ENCODE data around the gene HNF4A.

Gene HNF4A

GRCh38 chr20:44384423-44385027 is 29.0 kb downstream of the HNF4A start:
- Mint-ChIP-seq H3K27me3 (peaks cover 52% of the 10 kb centered on the region), H3K4me1 (peaks cover 9% of the 10 kb centered on the region), H3K9me3 (no peaks in the 10 kb centered on the region)

GRCh38 chr20:44388466-44389023 is 33.0 kb downstream of the HNF4A start:
- no peaks in the 10 kb centered on the region for H3K36me3 Mint-ChIP-seq (ENCODE audit: insufficient read depth)

More at GRCh38 chr20:44384423-44385027, 29.0 kb downstream of the HNF4A start:
- DNase-seq (ENCODE audit: low spot score in 2 of 2) (peak; percentile 60 to 80), ATAC-seq (replicated peaks; ENCODE audit: extremely low read depth, poor library complexity, severe bottlenecking) (peak; percentile 82)
- Mint-ChIP-seq H3K4me3 (no peak overlapping the region), H3K36me3 (ENCODE audit: insufficient read depth) (no peaks in the 10 kb centered on the region), H3K27ac (ENCODE audit: low read depth) (no peak overlapping the region)

GRCh38 chr20:44389871-44390270 is 34.4 kb downstream of the HNF4A start:
- no peak for DNase-seq (ENCODE audit: low spot score in 2 of 2)
- H3K27me3 Mint-ChIP-seq, result peaks cover 36% of the 10 kb centered on the region
- peaks cover 9% of the 10 kb centered on the region for H3K4me1 Mint-ChIP-seq
- no peaks in the 10 kb centered on the region for H3K36me3 Mint-ChIP-seq (ENCODE audit: insufficient read depth)
- no peak overlapping the region for H3K27ac Mint-ChIP-seq (ENCODE audit: low read depth)
- no peak for ATAC-seq (replicated peaks; ENCODE audit: extremely low read depth, poor library complexity, severe bottlenecking)
- no peaks in the 10 kb centered on the region for H3K9me3 Mint-ChIP-seq
- H3K4me3 Mint-ChIP-seq, result no peak overlapping the region

More at GRCh38 chr20:44388466-44389023, 33.0 kb downstream of the HNF4A start:
- Mint-ChIP-seq H3K27ac (ENCODE audit: low read depth) (no peak overlapping the region), H3K4me3 (no peak overlapping the region), H3K9me3 (no peaks in the 10 kb centered on the region), H3K4me1 (peaks cover 9% of the 10 kb centered on the region), H3K27me3 (peaks cover 37% of the 10 kb centered on the region)
- DNase-seq (ENCODE audit: low spot score in 2 of 2) (peak; percentile 33 to 43), ATAC-seq (replicated peaks; ENCODE audit: extremely low read depth, poor library complexity, severe bottlenecking) (peak; percentile 66)

DNA sequence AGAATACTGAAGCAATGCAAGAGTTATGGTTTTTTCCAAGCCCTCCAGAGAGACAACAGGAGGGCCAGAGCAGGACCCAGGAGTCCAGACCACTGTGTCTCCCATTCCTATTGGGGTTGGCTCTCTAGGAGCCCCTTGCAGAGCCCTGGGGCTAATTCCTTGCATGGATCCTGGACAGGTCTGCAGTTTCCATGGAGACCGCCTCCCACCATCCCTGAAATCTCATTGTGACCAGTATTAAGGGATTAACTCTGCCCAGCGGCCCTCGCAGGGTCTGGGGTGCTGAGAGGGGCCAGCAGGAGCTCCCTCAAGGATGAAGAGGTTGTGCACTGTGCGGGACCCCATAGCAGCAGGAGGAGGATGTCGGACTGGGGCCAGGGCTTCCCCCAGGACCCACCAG is 34.8 kb downstream of the HNF4A start:
- H3K4me1 Mint-ChIP-seq, result peaks cover 9% of the 10 kb centered on the region
- no peaks in the 10 kb centered on the region for H3K36me3 Mint-ChIP-seq (ENCODE audit: insufficient read depth)
- peaks cover 36% of the 10 kb centered on the region for H3K27me3 Mint-ChIP-seq
- H3K4me3 Mint-ChIP-seq, result no peak overlapping the region
- no peak for ATAC-seq (replicated peaks; ENCODE audit: extremely low read depth, poor library complexity, severe bottlenecking)
- no peak overlapping the region for H3K27ac Mint-ChIP-seq (ENCODE audit: low read depth)
- H3K9me3 Mint-ChIP-seq, result no peaks in the 10 kb centered on the region
- DNase-seq (ENCODE audit: low spot score in 2 of 2), result no peak

DNA sequence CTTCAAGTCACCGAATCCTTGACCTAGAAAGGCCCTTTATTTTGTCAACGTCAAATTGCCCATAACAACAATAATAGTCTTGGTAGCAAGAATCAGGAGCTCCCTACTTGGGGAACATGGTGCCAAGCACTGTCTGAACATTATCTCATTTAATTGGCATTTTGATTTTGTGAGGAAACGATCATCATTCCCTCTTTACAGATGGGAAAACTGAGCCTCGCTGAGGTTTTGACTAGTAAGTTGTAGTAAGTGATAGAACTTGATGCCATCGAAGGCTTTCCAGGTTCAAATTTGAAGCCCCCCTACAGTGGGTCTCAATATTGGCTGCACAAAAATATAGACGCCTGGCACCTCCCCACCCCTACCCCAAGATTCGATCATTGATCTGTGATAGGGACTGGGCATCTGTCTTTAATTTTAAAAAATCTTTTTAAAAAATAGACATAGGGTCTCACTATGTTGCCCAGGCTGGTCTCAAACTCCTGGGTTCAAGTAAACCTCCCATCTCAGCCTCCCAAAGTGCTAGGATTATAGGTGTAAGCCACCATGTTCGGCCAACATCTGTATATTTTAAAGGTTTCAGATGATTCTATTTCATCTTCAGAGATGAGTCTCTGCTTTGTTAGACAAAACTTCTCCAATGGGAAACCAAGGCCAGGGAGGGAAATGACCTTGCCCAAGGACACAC is 36.7 kb downstream of the HNF4A start:
- Mint-ChIP-seq H3K9me3 (no peaks in the 10 kb centered on the region), H3K27ac (ENCODE audit: low read depth) (no peak overlapping the region), H3K27me3 (peaks cover 32% of the 10 kb centered on the region), H3K4me3 (no peak overlapping the region), H3K36me3 (ENCODE audit: insufficient read depth) (no peaks in the 10 kb centered on the region), H3K4me1 (peaks cover 9% of the 10 kb centered on the region)
- ATAC-seq (replicated peaks; ENCODE audit: extremely low read depth, poor library complexity, severe bottlenecking) (no peak), DNase-seq (ENCODE audit: low spot score in 2 of 2) (no peak)

DNA sequence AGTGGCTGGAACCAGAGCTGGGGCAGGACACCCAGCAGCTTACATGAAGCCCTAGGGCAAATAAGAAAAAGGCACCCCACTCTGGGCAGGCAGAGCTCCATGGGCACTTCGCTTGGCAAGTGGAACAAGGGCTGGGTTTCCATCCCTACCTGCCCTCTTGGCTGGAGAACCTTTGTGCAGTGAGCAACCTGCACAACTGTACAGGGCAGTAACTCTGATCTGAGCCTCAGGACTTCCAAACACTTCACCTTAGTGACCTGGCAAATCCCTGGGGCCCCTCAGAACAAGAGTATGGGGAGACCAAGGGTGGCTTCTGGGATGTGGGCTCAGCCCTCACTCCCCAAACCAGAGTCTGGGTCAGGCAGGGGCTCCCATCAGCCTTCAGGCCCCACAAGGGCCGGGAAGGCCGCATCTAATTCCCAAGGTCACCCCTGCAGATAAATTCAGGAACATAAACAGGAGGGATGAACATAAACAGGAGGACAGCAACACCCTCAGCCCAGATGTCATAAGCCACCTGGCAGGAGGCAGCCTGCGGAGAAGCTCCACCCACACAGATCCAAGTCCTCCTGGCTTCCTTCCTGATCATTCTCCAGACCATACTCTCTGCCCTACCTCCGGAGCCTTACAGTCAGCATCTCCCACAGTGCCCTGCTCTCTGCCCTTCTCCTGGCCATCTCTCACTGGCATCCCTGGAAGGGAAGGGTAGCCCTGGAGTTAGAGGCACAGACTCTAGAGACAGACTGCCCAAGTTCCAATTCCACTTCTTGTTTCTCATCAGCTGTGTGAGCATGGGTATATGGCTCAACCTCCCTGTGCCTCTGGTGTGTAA is 37.5 kb downstream of the HNF4A start:
- Mint-ChIP-seq H3K4me3 (no peak overlapping the region), H3K36me3 (ENCODE audit: insufficient read depth) (no peaks in the 10 kb centered on the region), H3K9me3 (no peaks in the 10 kb centered on the region), H3K27me3 (peaks cover 24% of the 10 kb centered on the region), H3K27ac (ENCODE audit: low read depth) (no peak overlapping the region), H3K4me1 (peaks cover 9% of the 10 kb centered on the region)
- DNase-seq (ENCODE audit: low spot score in 2 of 2) (no peak), ATAC-seq (replicated peaks; ENCODE audit: extremely low read depth, poor library complexity, severe bottlenecking) (no peak)

GRCh38 chr20:44393608-44394451 is 38.3 kb downstream of the HNF4A start:
- H3K4me3 Mint-ChIP-seq, result no peak overlapping the region
- H3K27me3 Mint-ChIP-seq, result peaks cover 16% of the 10 kb centered on the region

DNA sequence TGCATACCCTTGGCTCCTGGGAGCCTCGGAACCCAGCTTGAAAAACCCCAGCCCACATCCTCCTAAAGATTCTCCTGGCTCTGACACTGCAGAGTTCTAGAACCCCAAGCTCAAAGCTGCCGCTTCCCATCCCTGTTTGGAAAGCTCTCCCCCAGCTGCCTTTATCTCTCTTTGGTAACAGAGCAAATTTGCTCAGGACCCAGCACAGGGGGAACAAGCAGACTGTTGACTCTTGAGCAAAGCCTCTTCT is 38.9 kb downstream of the HNF4A start:
- no peaks in the 10 kb centered on the region for H3K4me1 Mint-ChIP-seq
- H3K36me3 Mint-ChIP-seq (ENCODE audit: insufficient read depth), result no peaks in the 10 kb centered on the region
- peaks cover 10% of the 10 kb centered on the region for H3K27me3 Mint-ChIP-seq
- ATAC-seq (replicated peaks; ENCODE audit: extremely low read depth, poor library complexity, severe bottlenecking) (no peak), DNase-seq (ENCODE audit: low spot score in 2 of 2) (no peak)
- H3K9me3 Mint-ChIP-seq, result no peaks in the 10 kb centered on the region
- no peak overlapping the region for H3K4me3 Mint-ChIP-seq
- H3K27ac Mint-ChIP-seq (ENCODE audit: low read depth), result no peak overlapping the region

More at GRCh38 chr20:44393608-44394451, 38.3 kb downstream of the HNF4A start:
- H3K27ac Mint-ChIP-seq (ENCODE audit: low read depth), result no peak overlapping the region
- H3K9me3 Mint-ChIP-seq, result no peaks in the 10 kb centered on the region
- DNase-seq (ENCODE audit: low spot score in 2 of 2) (no peak), ATAC-seq (replicated peaks; ENCODE audit: extremely low read depth, poor library complexity, severe bottlenecking) (no peak)
- peaks cover 2% of the 10 kb centered on the region for H3K4me1 Mint-ChIP-seq
- no peaks in the 10 kb centered on the region for H3K36me3 Mint-ChIP-seq (ENCODE audit: insufficient read depth)

GRCh38 chr20:44394702-44395460 is 39.4 kb downstream of the HNF4A start:
- H3K9me3 Mint-ChIP-seq, result no peaks in the 10 kb centered on the region
- no peaks in the 10 kb centered on the region for H3K36me3 Mint-ChIP-seq (ENCODE audit: insufficient read depth)

GRCh38 chr20:44395461-44396340 is 40.2 kb downstream of the HNF4A start:
- no peaks in the 10 kb centered on the region for H3K9me3 Mint-ChIP-seq
- H3K4me1 Mint-ChIP-seq, result no peaks in the 10 kb centered on the region
- H3K27ac Mint-ChIP-seq (ENCODE audit: low read depth), result no peak overlapping the region
- no peak for DNase-seq (ENCODE audit: low spot score in 2 of 2)
- H3K36me3 Mint-ChIP-seq (ENCODE audit: insufficient read depth), result no peaks in the 10 kb centered on the region
- no peak for ATAC-seq (replicated peaks; ENCODE audit: extremely low read depth, poor library complexity, severe bottlenecking)
- no peak overlapping the region for H3K4me3 Mint-ChIP-seq
- H3K27me3 Mint-ChIP-seq, result no peaks in the 10 kb centered on the region

More at GRCh38 chr20:44394702-44395460, 39.4 kb downstream of the HNF4A start:
- no peak for ATAC-seq (replicated peaks; ENCODE audit: extremely low read depth, poor library complexity, severe bottlenecking)
- no peaks in the 10 kb centered on the region for H3K4me1 Mint-ChIP-seq
- no peak for DNase-seq (ENCODE audit: low spot score in 2 of 2)
- H3K27me3 Mint-ChIP-seq, result peaks cover 5% of the 10 kb centered on the region
- H3K27ac Mint-ChIP-seq (ENCODE audit: low read depth), result no peak overlapping the region
- H3K4me3 Mint-ChIP-seq, result no peak overlapping the region
